ENCODE results near the gene NECAB2.
"Not testable (repeated sequence)": the region's sequence is repeated elsewhere in the genome, so short reads cannot be mapped to it uniquely, and the experiment has no call there.

The NECAB2 gene

DNA sequence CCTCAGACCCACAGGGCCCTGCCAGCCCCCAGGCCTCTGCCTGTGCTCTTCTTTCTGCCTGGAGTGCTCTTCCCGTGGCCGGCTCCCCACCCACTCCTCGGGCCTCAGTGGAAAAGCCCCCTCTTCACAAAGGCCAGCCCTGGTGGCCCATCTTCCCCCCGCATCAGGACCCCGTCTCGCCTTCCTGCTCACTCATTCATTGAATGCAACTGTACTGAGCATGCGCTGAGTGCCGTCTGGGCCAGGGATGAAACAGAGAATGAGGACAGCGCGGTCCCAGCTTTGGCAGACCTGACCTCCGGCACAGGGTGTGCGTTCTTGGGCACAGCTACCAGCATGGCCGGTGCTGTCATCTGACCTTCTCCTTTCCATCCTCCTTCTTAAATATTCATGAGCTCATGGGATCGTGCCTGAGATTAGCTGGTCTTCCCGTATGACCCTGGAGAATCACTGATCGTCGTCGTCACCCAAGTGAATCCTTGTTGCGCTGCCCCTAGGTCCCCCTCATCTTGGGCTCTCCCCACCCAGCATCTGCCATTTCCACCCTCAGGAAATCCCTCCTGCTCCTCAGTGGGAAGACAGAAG is 31.4 kb upstream of the NECAB2 start:
- no peak for DNase-seq

- no peak for DNase-seq
These were observed 30.8 kb upstream of the NECAB2 start for GRCh38 chr16:83937267-83937666.

DNA sequence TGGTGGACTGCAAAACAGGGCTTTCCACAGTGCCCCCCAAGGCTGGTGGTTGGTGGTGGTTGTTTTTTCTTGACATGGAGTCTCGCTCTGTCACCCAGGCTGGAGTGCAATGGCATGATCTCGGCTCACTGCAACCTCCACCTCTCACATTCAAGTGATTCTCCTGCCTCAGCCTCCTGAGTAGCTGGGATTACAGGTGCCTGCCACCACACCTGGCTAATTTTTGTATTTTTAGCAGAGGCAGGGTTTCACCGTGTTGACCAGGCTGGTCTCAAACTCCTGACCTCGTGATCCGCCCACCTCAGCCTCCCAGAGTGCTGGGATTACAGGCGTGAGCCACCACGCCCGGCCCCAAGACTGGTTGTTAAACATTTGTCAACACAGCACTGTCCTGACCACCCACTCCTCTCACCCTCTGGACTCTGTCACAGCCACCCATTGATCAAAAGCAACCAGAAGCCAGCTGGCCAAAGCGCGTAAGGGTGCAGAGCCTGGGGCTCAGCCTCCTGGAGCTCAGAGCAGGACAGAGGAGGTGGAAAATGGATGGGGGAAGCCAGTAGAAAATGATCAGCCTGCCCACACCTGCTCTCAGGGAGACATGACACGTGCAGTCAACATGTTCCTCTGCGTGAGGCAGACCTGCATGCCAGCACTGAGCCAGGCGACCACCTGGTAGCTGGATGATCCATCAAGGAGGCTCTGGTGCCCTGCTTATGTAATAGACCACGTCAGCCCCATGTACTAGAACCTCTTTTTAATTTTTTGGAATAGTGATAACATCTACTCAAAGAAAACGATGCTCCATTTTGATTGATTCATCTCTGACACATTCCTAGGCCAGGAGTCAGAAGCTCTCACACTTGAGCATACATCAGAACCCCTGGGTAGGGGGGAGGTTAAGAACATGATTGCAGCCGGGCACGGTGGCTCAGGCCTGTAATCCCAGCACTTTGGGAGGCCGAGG is 29.8 kb upstream of the NECAB2 start:
- DNase-seq: no peak

DNA sequence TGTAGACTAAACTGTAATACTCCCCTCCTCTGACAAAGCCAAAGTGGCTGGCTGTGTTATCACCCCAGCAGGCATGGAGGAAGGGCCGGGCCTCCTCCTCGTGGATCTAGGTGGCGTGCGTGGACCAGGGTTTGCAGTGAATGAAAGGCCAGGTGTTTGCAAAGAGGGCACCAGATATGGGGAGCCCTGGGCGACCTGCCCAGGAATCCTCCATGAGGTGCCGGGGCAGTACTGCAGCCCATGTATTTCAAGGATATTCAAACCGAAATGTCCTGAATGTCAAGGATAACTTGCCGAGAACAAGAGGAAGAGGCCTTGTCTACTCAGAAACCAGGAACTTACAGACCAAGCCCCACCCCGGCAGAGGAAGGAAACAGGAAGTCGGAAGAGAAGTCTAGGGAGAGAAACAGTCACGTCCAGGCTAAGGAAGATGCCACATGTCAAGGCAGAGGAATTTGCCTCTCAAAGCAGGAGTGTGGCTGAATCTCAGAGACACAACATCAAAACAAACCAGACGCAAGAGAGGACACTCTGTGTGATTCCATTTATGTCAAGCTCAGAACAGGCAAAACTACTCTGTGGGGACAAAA is 28.7 kb upstream of the NECAB2 start:
- DNase-seq: no peak

- DNase-seq: no peak
These were observed 27.9 kb upstream of the NECAB2 start for GRCh38 chr16:83940119-83940518.

DNA sequence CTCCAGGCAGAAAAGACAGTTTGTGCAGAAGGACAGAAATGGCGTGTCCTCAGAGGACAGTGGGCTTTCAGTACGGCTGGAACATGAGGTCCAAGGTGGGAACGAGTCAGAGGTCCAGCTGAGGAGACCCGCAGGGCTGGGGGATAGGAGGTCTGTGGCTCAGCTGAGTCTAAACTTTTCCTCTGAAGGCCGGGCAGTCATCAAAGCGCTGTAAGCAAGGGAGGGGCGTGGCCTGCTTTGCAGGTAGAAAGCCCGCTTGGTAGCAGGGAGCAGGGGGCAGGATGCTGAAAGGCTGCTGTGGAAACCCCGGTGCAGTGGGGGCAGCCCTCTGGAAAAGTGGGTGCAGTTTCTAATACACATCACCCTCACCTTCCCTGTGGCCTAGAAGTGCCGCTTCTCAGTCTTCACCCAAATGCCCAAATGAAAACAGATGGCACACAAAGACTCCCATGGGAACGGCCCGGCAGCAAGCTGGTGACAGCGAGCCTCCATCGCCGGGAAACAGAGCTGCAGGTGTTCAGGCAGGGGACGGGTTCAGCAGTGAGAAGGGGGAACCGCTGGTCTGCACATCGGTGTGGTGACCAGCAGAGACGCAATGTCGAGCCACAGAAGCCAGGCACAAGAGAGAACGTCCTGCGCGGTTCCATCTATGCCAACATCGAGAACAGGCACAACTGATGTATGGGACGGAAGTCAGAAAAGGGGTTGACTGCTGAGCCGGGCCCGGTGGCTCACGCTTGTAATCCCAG is 27.2 kb upstream of the NECAB2 start:
- DNase-seq: no peak

DNA sequence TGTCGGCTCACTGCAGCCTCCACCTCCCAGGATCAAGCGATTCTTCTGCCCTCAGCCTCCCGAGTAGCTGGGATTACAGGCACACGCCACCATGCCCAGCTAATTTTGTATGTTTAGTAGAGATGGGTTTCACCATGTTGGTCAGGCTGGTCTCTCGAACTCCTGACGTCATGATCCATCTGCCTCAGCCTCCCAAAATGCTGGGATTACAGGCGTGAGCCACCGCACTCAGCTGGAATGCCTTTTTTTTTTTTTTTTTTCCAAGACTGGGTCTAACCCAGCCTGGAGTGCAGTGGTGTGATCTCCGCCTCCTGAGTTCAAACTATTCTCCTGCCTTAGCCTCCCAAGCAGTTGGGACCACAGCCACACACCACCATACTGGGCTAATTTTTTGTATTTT is 26.5 kb upstream of the NECAB2 start:
- not testable (repeated sequence) for DNase-seq

GRCh38 chr16:83942074-83942473 is 26.0 kb upstream of the NECAB2 start:
- no peak for DNase-seq

- DNase-seq: no peak
These were observed 25.1 kb upstream of the NECAB2 start for GRCh38 chr16:83942815-83943515.

DNA sequence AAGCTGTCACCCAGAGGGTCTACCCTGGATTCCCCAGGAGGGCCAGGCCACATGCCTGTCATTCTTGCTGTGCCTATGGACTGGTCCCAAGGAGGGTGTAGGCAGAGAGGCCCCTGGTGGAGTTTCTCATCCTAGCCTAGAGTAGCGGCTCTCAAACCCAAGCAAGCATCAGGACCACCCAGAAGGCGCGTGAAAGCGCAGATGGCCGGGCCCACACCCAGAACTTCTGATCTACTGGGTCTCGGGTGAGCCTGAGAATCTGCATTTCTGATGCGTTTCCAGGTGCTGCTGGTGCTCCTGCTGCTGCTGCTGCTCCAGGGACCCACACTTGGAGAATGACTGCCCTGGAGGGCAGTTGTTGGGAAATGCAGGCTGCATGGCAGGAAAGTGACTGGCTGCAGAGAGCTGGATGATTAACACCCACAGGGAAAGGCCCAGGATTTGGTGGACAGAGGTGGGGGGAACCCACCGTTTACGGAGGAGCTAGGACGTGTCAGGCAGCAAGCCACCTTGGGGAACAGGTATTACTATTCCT is 24.5 kb upstream of the NECAB2 start:
- DNase-seq: no peak

DNA sequence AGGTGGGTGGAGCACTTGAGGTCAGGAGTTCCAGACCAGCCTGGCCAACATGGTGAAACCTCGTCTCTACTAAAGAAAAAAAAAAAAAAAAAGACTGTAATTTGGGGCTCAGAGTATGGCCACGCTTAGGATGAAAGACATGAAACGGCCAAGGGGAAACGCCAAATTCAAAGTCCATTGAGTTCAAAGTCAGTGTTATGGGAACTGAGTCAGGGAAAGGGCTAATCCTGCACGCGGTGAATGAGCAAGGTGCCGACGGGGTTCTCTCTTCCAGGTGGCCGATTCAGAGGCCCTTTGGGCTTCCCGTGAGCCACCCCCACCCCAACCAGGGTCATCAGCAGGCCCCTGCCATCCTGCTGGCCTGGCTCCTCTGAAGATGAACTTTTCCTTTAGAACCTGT is 22.5 kb upstream of the NECAB2 start:
- DNase-seq: no peak

- DNase-seq: no peak
These were observed 21.8 kb upstream of the NECAB2 start for GRCh38 chr16:83946154-83946780.

DNA sequence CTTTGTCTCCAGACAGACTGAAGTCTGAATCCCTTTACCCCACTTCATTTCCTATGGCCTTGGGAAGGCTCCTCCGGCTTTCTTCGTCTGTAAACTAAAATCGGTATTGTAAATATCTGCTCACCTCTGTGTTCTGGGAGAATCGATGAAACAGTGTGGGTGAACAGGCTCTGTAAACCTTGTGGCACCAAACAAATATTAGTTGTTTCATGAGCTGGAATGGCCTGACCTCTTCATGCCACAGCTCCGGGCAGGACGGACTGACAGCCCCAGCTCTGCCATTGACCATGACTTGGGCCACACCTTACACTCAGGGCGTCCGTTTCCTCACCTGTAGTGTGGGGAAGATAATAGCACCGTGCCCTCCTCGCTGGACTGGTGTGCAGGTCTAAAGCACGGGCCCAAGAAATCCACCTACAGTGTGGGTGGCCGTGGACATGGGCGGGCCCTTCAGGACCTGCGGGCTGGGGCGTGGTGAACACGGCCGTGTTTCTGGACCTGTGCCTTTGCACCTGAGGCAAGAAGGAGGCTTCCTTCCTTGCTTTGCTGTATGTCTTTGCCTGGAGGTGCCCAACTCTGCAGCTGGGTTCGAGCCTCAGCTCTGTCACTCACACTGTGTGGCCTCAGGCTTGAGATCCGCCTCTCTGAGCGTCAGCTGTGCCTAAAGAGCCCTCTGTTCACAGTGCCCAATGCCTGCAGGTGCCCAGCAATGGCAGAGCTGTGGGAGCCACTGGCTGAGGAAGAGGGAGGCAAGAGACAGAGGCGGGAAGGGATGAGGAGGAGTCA is 21.1 kb upstream of the NECAB2 start:
- DNase-seq: no peak

DNA sequence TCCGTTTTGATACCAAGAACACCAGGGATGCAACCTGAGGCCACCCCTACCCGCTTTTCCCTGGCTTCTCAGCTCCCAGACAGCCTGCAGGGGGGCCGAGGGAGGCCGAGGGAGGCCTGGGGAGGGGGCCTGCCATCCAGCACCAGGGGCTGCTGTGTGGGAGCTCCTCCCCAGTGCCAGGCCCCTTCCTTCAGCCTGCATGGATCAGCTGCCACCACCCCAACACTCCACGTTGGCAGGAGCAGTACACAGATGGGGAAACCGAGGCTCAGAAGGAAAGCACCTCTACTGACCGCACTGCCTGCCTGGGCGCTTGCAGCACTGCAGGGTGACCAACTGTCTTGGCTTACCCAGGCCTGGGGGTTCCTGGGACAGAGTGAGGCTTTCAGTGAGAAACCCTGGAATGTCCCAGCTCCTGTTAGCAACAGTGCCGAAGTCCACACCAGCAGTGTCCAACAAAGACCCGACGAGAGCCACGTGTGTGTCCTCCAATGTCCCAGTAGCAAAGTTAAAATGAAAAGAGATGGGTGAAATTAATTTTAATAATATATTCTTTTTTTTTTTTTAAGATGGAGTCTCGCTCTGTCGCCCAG is 20.3 kb upstream of the NECAB2 start:
- DNase-seq: no peak

- no peak for DNase-seq
These were observed 18.9 kb upstream of the NECAB2 start for GRCh38 chr16:83948914-83949723.

GRCh38 chr16:83949724-83950001 is 18.4 kb upstream of the NECAB2 start:
- DNase-seq: no peak

DNA sequence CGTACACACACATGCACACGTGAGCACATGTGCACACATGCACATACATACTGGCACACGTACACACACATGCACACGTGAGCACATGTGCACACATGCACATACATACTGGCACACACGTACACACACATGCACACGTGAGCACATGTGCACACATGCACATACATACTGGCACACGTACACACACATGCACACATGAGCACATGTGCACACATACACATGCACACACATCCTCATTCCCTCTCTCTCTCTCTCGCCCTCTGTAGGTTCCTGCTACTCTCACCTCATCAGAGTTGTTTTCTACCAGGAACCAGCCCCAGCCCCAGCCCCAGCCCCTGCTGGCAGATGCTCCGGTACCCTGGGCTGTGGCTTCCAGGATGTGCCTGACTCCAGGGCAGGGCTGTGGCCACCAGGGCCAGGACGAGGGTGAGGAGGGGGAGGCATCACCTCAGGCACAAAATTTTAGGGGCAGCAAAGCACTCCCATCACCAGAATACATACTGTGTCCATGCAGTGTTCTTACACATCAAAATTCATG is 17.1 kb upstream of the NECAB2 start:
- not testable (repeated sequence) for DNase-seq

GRCh38 chr16:83951544-83951943 is 16.5 kb upstream of the NECAB2 start:
- no peak for DNase-seq

DNA sequence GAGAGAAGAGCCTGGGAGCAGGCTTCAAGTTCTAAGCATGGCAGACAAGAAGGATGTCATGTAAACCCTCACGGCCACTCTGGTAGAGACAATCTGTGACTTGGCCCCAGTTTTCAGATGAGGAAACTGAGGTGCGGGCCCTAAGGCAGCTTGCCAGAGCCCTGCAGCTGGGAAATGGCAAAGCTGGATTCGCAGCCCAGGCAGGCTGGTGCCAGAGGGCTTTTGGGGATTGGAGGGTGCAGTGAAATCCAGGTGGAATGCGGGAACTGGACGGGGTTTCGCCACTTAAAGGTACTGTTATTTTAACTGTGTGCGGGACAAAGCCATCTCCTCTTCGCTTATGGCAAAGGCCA is 15.5 kb upstream of the NECAB2 start:
- no peak for DNase-seq

Data from hematopoietic multipotent progenitor cell treated with erythropoietin and hydrocortisone succinate and interleukin-3 and kit ligand, for 8 days (in vitro differentiated cells).